Endothelial cell of umbilical vein (primary cell): ENCODE results near the gene AFAP1L2. TPM values are rescaled to one million over a fixed set of nuclear protein-coding genes. Genes with fewer than 3 reads are reported as not detected.

ENCODE experiments used
- BruUV-seq: library from RNA; stranded (reverse); fragments of 400-500 nt; replicated peaks from 2 replicates; lab custom pipeline; 2021; lab: Mats Ljungman, UMichigan
- CTCF ChIA-PET: fragments of 300-600, 350-600 bp; sonication (Branson Sonifier 250); formaldehyde crosslinking; loops from one replicate; lab custom pipeline; 2021; ENCODE audit warnings: antibody characterized with exemption, inconsistent platforms; lab: Charles Lee
- POLR2A ChIA-PET: fragments of 300-600, 350-600 bp; sonication (Branson Sonifier 250); formaldehyde crosslinking; loops from one replicate; lab custom pipeline; 2021; ENCODE audit warnings: antibody characterized with exemption, inconsistent platforms; lab: Charles Lee
- DNase-seq: peaks from one replicate; pipeline ENCODE4 v3.0.0-alpha.2; 2011; ENCODE audit warnings: low read depth, low spot score
- FAIRE-seq: peaks from 2 replicates; lab custom pipeline; 2011; peaks lifted over from hg19 to GRCh38; lab: Jason Lieb, UNC
- H2AFZ ChIP-seq: 2 replicates; pipeline ENCODE4 v1.6.0; 2012; ENCODE audit warnings: low read depth, low read length, control low read depth, inconsistent platforms
- H3K27ac ChIP-seq: 2 replicates; pipeline ENCODE4 v1.5.1; 2011; ENCODE audit warnings: low read depth, mild to moderate bottlenecking, control low read depth, low read length, moderate library complexity; ENCODE audit not compliant: insufficient read depth
- H3K27me3 ChIP-seq, 2 experiments: 2 replicates each; pipeline versions ENCODE4 v1.6.0 to v1.6.1; 2011; ENCODE audit warnings: low read length in 2 of 2, mixed read lengths in 1 of 2; ENCODE audit not compliant: control insufficient read depth in 2 of 2, insufficient read depth in 2 of 2
- H3K36me3 ChIP-seq, 2 experiments: 2 replicates in 1 of 2; 3 replicates in 1 of 2; pipeline ENCODE4 v1.5.1; 2011; ENCODE audit warnings: low read length in 2 of 2, mild to moderate bottlenecking in 1 of 2, moderate library complexity in 1 of 2; ENCODE audit not compliant: control insufficient read depth in 2 of 2, insufficient read depth in 2 of 2; ENCODE audit errors: extremely low read depth in 1 of 2
- H3K4me1 ChIP-seq: 3 replicates; pipeline ENCODE4 v1.5.1; 2011; ENCODE audit warnings: mild to moderate bottlenecking, low read length; ENCODE audit not compliant: control insufficient read depth, insufficient read depth; ENCODE audit errors: extremely low read depth
- H3K4me2 ChIP-seq: 2 replicates; pipeline ENCODE4 v1.6.1; 2011; ENCODE audit warnings: low read length, control low read depth, mixed read lengths; ENCODE audit not compliant: insufficient read depth
- H3K4me3 ChIP-seq, 3 experiments: fragments of 200-600 bp in 1 of 3; sonication (generic), shearing (Covaris generic) in 1 of 3; replicated peaks in 1 of 3; 2 replicates each; pipeline ENCODE4 v1.5.1; 2011 to 2016; ENCODE audit warnings: control low read depth in 3 of 3, low read length in 3 of 3, mild to moderate bottlenecking in 2 of 3, inconsistent platforms in 1 of 3, low read depth in 1 of 3, moderate library complexity in 1 of 3; ENCODE audit not compliant: insufficient read depth in 1 of 3
- H3K79me2 ChIP-seq: 2 replicates; pipeline ENCODE4 v1.6.0; 2012; ENCODE audit warnings: low read length, inconsistent platforms; ENCODE audit not compliant: control insufficient read depth, insufficient read depth
- H3K9ac ChIP-seq: replicated peaks from 2 replicates; pipeline ENCODE3; 2011; ENCODE audit warnings: low read length, control low read depth; ENCODE audit not compliant: insufficient read depth; ENCODE audit errors: extremely low read depth
- H3K9me1 ChIP-seq: replicated peaks from 3 replicates; pipeline ENCODE4 v1.6.0; 2011; ENCODE audit warnings: mild to moderate bottlenecking, low read length; ENCODE audit not compliant: control insufficient read depth, insufficient read depth; ENCODE audit errors: extremely low read depth
- H3K9me3 ChIP-seq: replicated peaks from 2 replicates; pipeline ENCODE4 v1.5.1; 2012; ENCODE audit warnings: low read length, inconsistent platforms; ENCODE audit not compliant: control insufficient read depth, insufficient read depth
- H4K20me1 ChIP-seq: replicated peaks from 2 replicates; pipeline ENCODE3; 2011; ENCODE audit warnings: mild to moderate bottlenecking, low read length; ENCODE audit not compliant: control insufficient read depth, insufficient read depth; ENCODE audit errors: extremely low read depth
- CTCF ChIP-seq, 2 donors: IDR thresholded peaks; 1 replicate in 1 of 2; 2 replicates in 1 of 2; pipeline ENCODE4 v1.5.1; 2011; ENCODE audit warnings: low read length in 2 of 2, mild to moderate bottlenecking in 2 of 2, moderate library complexity in 2 of 2, control low read depth in 1 of 2, inconsistent platforms in 1 of 2, low read depth in 1 of 2; ENCODE audit not compliant: insufficient read depth in 1 of 2; ENCODE audit errors: extremely low read depth in 1 of 2
- EZH2 ChIP-seq: IDR thresholded peaks from 2 replicates; pipeline ENCODE4 v1.6.1; 2012; ENCODE audit warnings: borderline replicate concordance, low read depth, mild to moderate bottlenecking, moderate library complexity, low read length, inconsistent platforms; ENCODE audit not compliant: severe bottlenecking
- FOS ChIP-seq: IDR thresholded peaks from 2 replicates; pipeline ENCODE4 v1.6.1; 2011; ENCODE audit warnings: mild to moderate bottlenecking, low read length, moderate library complexity, borderline replicate concordance; ENCODE audit not compliant: insufficient read depth
- GATA2 ChIP-seq: IDR thresholded peaks from 2 replicates; pipeline ENCODE4 v1.7.0; 2011; ENCODE audit warnings: low read depth, mild to moderate bottlenecking, moderate library complexity, mixed read lengths, low read length; ENCODE audit not compliant: insufficient read length, insufficient read depth
- JUN ChIP-seq: IDR thresholded peaks from 2 replicates; pipeline ENCODE4 v1.6.1; 2011; ENCODE audit warnings: borderline replicate concordance, low read depth; ENCODE audit not compliant: insufficient read length, insufficient read depth
- MYC ChIP-seq: IDR thresholded peaks from one replicate; pipeline ENCODE4 v1.6.1; 2011; ENCODE audit warnings: mild to moderate bottlenecking, low read depth, low read length
- POLR2A ChIP-seq: IDR thresholded peaks from 2 replicates; pipeline ENCODE4 v1.6.1; 2012; ENCODE audit warnings: low read depth, mild to moderate bottlenecking, control low read depth, low read length
- POLR2AphosphoS5 ChIP-seq: IDR thresholded peaks from 2 replicates; pipeline ENCODE4 v1.6.1; 2012; ENCODE audit warnings: low read depth, mild to moderate bottlenecking, control low read depth, low read length, moderate library complexity; ENCODE audit not compliant: insufficient read depth
- dilution Hi-C: fragments of 300-500 bp; cut with MboI; formaldehyde crosslinking; loops from one replicate; pipeline ENCODE4 v1.15.0; 2019; ENCODE audit warnings: low sequenced_read_pairs; ENCODE audit not compliant: extremely low pct_ligation_motif_present
- intact Hi-C: fragments of 100-400 bp; cut with micrococcal nuclease; formaldehyde crosslinking; loops from one replicate; pipeline ENCODE4 v1.10.0; 2022
- polyA plus RNA-seq, 4 experiments: library from polyadenylated mRNA; depleted of rRNA in 3 of 4; stranded (reverse) in 3 of 4; unstranded in 1 of 4; fragments of >200 nt; gene quantifications; 2 replicates each; pipeline versions ENCODE4 v1.2.1 to v1.2.3, GENCODE V29; 2011 to 2012; ENCODE audit warnings: missing spikeins in 1 of 4
- total RNA-seq: library from RNA; stranded (reverse); gene quantifications from 2 replicates; pipeline ENCODE4 v1.2.3, GENCODE V29; 2021
- TF ChIP-seq, protein P1 (sequence below): IDR thresholded peaks from 2 replicates; pipeline ENCODE4 v1.6.1; 2011; ENCODE audit not compliant: insufficient read depth, insufficient read length

AFAP1L2 gene
- total and polyA plus RNA-seq, 2 donors (not counting 3 experiments of a cell fraction or from before 2014, with no cell fraction given): 0.90 to 4.1 TPM

- peaks cover 5% of the 10 kb centered on the region for H3K4me1 ChIP-seq
- no peak overlapping the region for H3K4me3 ChIP-seq
- dilution Hi-C loops (no loop called here), intact Hi-C loops (no loop called here)
- no peak for DNase-seq
- no peak overlapping the region for H2AFZ ChIP-seq
- BruUV-seq: no TSS peak
- H3K9me1 ChIP-seq: no peaks in the 10 kb centered on the region
- POLR2A ChIA-PET: no interaction called here
- no peak for FAIRE-seq
- CTCF ChIA-PET: no interaction called here
- no peaks in the 10 kb centered on the region for H4K20me1 ChIP-seq
- no peak overlapping the region for H3K9ac ChIP-seq
- TF ChIP-seq GATA2 (no peak), POLR2A (no peak), CTCF (IDR thresholded peaks at IDR 0.05; ENCODE audit: extremely low read depth in 1 of 2, insufficient read depth in 1 of 2, low read depth in 1 of 2, low read length in 2 of 2) (no peak), EZH2 (no peak), JUN (no peak), POLR2AphosphoS5 (no peak), FOS (no peak), MYC (no peak)
- TF ChIP-seq, protein P1, sequence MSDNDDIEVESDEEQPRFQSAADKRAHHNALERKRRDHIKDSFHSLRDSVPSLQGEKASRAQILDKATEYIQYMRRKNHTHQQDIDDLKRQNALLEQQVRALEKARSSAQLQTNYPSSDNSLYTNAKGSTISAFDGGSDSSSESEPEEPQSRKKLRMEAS: no peak
- H3K27ac ChIP-seq: no peak overlapping the region
- no peak overlapping the region for H3K4me2 ChIP-seq
- H3K79me2 ChIP-seq: no peaks in the 10 kb centered on the region
- H3K36me3 ChIP-seq: no peaks in the 10 kb centered on the region
- H3K27me3 ChIP-seq: peaks cover 88 to 95% of the 10 kb centered on the region in 2 experiments
- no peaks in the 10 kb centered on the region for H3K9me3 ChIP-seq
These were observed 4.2 kb downstream of the AFAP1L2 start for GRCh38 chr10:114400091-114400490.
